ENCODE results near the gene RFX3. TPM values are rescaled to one million over a fixed set of nuclear protein-coding genes. Genes with fewer than 3 reads are reported as not detected.

The RFX3 gene
- total RNA-seq, 2 donors from 2014 or later: 2.2 to 2.7 TPM

DNA sequence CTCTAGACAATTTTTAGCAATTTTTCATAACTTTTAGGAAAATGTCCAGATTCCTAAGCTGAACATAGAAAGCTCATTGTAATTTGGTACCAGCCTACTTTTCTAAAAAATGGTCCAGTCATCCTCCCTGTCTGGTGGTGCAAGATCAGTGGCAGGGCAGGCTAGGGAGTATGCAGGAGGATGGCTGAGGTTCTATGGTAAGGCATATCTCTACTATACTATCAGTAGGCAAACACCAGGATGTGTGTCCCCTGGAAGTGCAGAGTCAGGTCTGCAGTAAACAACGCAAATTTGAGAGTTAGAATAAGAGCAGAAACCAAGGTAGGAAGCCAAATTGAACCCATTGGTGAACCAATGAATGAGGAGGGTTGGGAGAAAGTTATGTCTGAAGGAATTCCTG is 22.8 kb upstream of the RFX3 start:
- Histone ChIP-seq H3K27ac (no peak overlapping the region), H3K27me3 (no peaks in the 10 kb centered on the region), H3K4me3 (no peak overlapping the region), H3K4me1 (no peaks in the 10 kb centered on the region), H3K9me3 (no peaks in the 10 kb centered on the region), H3K36me3 (no peaks in the 10 kb centered on the region)
- no peak for DNase-seq (ENCODE audit: low spot score)
- TF ChIP-seq CTCF (IDR thresholded peaks at IDR 0.05): no peak

DNA sequence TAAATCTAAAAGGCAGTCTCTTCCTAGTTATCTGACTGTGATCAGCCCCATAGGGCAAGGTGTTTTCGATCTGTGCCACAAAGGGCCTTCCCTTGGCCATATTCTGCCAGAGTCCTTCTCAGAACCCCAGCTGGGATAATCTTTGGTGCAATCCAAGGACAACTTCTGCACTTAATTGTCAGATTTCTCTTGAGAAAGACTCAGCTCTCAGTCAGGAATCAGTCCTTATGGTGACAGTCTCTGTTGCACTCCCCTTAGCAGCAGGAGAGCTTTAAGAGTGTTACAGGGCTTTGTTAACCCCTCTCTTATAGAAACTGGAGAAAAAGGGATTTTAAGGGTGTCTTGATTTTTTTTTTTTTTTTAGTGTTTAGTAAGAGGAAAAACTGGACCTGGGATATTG is 15.4 kb upstream of the RFX3 start:
- no peaks in the 10 kb centered on the region for H3K36me3 ChIP-seq
- H3K27ac ChIP-seq: no peak overlapping the region
- no peak overlapping the region for H3K4me3 ChIP-seq
- H3K4me1 ChIP-seq: no peaks in the 10 kb centered on the region
- no peaks in the 10 kb centered on the region for H3K27me3 ChIP-seq
- DNase-seq (ENCODE audit: low spot score): no peak
- TF ChIP-seq CTCF (IDR thresholded peaks at IDR 0.05): no peak
- H3K9me3 ChIP-seq: no peaks in the 10 kb centered on the region

DNA sequence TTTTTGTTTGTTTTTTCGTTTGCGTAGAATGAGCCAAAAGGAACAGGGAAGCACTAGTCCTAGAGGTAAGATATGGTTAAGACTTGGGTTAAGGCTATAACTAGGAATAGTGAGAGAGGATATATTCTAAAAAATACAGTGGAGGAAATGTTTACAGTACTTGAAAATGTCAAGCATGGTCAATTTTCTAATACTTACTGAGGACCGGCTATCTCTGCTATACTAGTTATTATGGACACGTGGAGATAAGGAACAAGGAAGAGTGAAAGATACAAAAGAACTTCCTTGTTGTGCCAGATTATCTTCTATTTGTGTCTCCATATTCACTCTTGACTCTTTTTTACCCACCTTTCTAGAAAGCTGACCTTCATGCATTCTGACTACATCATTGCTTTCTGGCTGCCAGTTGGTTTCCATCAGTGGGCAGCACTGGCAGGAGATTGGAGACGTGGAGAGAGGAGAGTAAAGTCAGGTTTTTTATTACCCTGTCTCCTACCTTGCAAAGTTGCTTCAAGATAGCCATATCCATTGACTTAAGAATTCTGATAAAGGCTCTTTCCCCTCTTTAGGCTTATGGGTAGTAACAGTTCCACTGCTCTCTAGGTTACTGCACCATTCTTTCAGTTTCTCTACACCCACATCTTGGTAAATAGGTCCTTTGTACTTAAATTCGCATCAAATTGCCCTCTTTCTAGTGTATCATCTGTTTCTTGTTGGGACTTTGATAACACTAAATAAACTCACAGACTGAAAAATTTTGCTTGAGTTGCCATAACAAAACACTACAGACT is 9.0 kb upstream of the RFX3 start:
- no peak for TF ChIP-seq CTCF (IDR thresholded peaks at IDR 0.05)
- H3K27me3 ChIP-seq: no peaks in the 10 kb centered on the region
- no peaks in the 10 kb centered on the region for H3K4me1 ChIP-seq
- no peak overlapping the region for H3K4me3 ChIP-seq
- no peaks in the 10 kb centered on the region for H3K36me3 ChIP-seq
- H3K27ac ChIP-seq: no peak overlapping the region
- no peak for DNase-seq (ENCODE audit: low spot score)
- no peaks in the 10 kb centered on the region for H3K9me3 ChIP-seq

GRCh38 chr9:3532158-3532557 is 6.4 kb upstream of the RFX3 start:
- H3K27ac ChIP-seq: no peak overlapping the region
- H3K27me3 ChIP-seq: no peaks in the 10 kb centered on the region
- no peak for DNase-seq (ENCODE audit: low spot score)
- H3K9me3 ChIP-seq: no peaks in the 10 kb centered on the region
- TF ChIP-seq CTCF (IDR thresholded peaks at IDR 0.05): no peak
- no peak overlapping the region for H3K4me3 ChIP-seq
- H3K4me1 ChIP-seq: peaks cover 0 to 18% of the 10 kb centered on the region in 2 donors
- no peaks in the 10 kb centered on the region for H3K36me3 ChIP-seq

- no peak overlapping the region for H3K4me3 ChIP-seq
- TF ChIP-seq CTCF (IDR thresholded peaks at IDR 0.05): no peak
- H3K27me3 ChIP-seq: no peaks in the 10 kb centered on the region
- peaks cover 0 to 24% of the 10 kb centered on the region in 2 donors for H3K4me1 ChIP-seq
- no peak overlapping the region for H3K27ac ChIP-seq
- no peaks in the 10 kb centered on the region for H3K36me3 ChIP-seq
- H3K9me3 ChIP-seq: no peaks in the 10 kb centered on the region
- no peak for DNase-seq (ENCODE audit: low spot score)
Observed at GRCh38 chr9:3528451-3528850, 2.6 kb upstream of the RFX3 start.
